ENCODE results near the gene SEPSECS. TPM values are rescaled to one million over a fixed set of nuclear protein-coding genes. Genes with fewer than 3 reads are reported as not detected.

Gene SEPSECS
- total RNA-seq, 1 experiment from 2014 or later: 7.5 TPM

DNA sequence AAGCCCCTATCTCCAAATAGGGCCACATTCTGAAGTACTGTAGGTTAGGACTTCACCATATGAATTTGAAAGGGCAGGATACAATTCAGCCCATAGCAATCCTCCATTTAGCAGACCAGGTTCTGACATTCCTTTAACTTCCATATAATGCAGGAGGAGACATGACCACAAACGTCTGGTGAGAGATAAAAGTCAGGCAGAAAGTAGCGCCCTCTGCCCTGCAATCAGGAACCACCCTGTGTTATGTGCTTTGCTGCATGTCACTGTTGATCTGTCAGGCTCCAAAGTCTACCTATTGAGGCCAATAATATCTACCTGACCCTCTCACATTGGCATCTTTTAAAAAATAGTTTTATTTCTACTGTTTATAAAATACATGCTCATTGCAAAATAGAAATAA is 30.2 kb upstream of the SEPSECS start:
- no peak overlapping the region for H3K27ac Mint-ChIP-seq (ENCODE audit: unreplicated experiment)
- no peak for DNase-seq
- intact Hi-C loops (cut with micrococcal nuclease; ENCODE audit: unreplicated experiment): no loop called here
- no peaks in the 10 kb centered on the region for H3K27me3 Mint-ChIP-seq (ENCODE audit: unreplicated experiment)
- BruUV-seq (replicated peaks): no TSS peak
- H3K4me1 Mint-ChIP-seq (ENCODE audit: low read depth, unreplicated experiment): no peaks in the 10 kb centered on the region
- no peaks in the 10 kb centered on the region for H3K9me3 Mint-ChIP-seq (ENCODE audit: low read depth, unreplicated experiment)
- H3K4me3 Mint-ChIP-seq (ENCODE audit: low read depth, unreplicated experiment): no peak overlapping the region
- CTCF ChIA-PET: no interaction called here
- TF ChIP-seq, protein P1, sequence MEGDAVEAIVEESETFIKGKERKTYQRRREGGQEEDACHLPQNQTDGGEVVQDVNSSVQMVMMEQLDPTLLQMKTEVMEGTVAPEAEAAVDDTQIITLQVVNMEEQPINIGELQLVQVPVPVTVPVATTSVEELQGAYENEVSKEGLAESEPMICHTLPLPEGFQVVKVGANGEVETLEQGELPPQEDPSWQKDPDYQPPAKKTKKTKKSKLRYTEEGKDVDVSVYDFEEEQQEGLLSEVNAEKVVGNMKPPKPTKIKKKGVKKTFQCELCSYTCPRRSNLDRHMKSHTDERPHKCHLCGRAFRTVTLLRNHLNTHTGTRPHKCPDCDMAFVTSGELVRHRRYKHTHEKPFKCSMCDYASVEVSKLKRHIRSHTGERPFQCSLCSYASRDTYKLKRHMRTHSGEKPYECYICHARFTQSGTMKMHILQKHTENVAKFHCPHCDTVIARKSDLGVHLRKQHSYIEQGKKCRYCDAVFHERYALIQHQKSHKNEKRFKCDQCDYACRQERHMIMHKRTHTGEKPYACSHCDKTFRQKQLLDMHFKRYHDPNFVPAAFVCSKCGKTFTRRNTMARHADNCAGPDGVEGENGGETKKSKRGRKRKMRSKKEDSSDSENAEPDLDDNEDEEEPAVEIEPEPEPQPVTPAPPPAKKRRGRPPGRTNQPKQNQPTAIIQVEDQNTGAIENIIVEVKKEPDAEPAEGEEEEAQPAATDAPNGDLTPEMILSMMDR (IDR thresholded peaks at IDR 0.05; ENCODE audit: unreplicated experiment): no peak
- no peaks in the 10 kb centered on the region for H3K36me3 Mint-ChIP-seq (ENCODE audit: insufficient read depth, unreplicated experiment)

DNA sequence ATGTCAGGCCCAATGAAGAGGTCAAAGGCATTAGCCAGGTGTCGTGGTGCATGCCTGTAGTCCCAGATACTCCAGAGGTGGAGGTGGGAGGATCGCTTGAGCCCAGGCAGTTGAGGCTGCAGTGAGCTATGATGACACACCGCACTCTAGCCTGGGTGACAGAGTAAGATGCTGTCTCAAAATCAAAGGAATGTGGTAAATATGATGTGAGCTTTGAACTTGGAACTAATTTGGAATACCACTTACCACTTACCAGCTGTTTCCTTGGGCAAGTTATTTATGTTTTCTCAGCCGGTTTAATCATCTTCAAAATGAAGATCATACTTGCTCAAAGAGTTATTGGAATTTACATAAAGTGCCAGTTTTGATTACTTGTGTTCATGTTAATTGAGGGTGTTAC is 23.8 kb upstream of the SEPSECS start:
- DNase-seq: no peak
- TF ChIP-seq, protein P1 (IDR thresholded peaks at IDR 0.05; ENCODE audit: unreplicated experiment): no peak
- Mint-ChIP-seq H3K27me3 (ENCODE audit: unreplicated experiment) (no peaks in the 10 kb centered on the region), H3K4me1 (ENCODE audit: low read depth, unreplicated experiment) (no peaks in the 10 kb centered on the region), H3K27ac (ENCODE audit: unreplicated experiment) (no peak overlapping the region), H3K4me3 (ENCODE audit: low read depth, unreplicated experiment) (no peak overlapping the region), H3K36me3 (ENCODE audit: insufficient read depth, unreplicated experiment) (peaks cover 4% of the 10 kb centered on the region), H3K9me3 (ENCODE audit: low read depth, unreplicated experiment) (no peaks in the 10 kb centered on the region)
- CTCF ChIA-PET: interaction anchor here (0.6 kb wide), 1 partner anchor 25 kb away, joined by 3 read pairs; no protein-coding TSS in a partner anchor
- intact Hi-C loops (cut with micrococcal nuclease; ENCODE audit: unreplicated experiment): no loop called here
- no TSS peak for BruUV-seq (replicated peaks)

DNA sequence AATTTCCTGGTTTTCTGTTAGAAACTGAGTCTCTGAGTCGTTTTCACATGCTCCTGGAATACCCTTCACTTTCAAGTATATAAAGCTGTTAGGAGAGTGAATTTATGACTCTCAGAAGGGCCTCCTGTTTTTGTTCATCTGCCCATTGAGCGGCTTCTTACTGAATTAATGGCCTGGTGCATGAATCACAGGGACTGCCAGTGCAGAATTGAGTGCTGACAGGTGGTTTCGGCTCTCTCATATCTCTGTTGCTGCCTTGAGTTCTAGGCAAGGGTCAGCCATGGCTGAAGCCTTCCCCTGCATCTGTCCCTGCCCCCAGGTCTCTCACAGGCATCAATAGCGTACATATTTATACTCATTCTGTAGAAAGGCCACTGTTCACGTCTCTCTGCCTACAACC is 22.7 kb upstream of the SEPSECS start:
- TF ChIP-seq, protein P1 (IDR thresholded peaks at IDR 0.05; ENCODE audit: unreplicated experiment): no peak
- H3K27ac Mint-ChIP-seq (ENCODE audit: unreplicated experiment): no peak overlapping the region
- H3K27me3 Mint-ChIP-seq (ENCODE audit: unreplicated experiment): no peaks in the 10 kb centered on the region
- DNase-seq: no peak
- CTCF ChIA-PET: no interaction called here
- intact Hi-C loops (cut with micrococcal nuclease; ENCODE audit: unreplicated experiment): no loop called here
- no peaks in the 10 kb centered on the region for H3K9me3 Mint-ChIP-seq (ENCODE audit: low read depth, unreplicated experiment)
- H3K4me3 Mint-ChIP-seq (ENCODE audit: low read depth, unreplicated experiment): no peak overlapping the region
- H3K4me1 Mint-ChIP-seq (ENCODE audit: low read depth, unreplicated experiment): no peaks in the 10 kb centered on the region
- BruUV-seq (replicated peaks): no TSS peak
- peaks cover 4% of the 10 kb centered on the region for H3K36me3 Mint-ChIP-seq (ENCODE audit: insufficient read depth, unreplicated experiment)

DNA sequence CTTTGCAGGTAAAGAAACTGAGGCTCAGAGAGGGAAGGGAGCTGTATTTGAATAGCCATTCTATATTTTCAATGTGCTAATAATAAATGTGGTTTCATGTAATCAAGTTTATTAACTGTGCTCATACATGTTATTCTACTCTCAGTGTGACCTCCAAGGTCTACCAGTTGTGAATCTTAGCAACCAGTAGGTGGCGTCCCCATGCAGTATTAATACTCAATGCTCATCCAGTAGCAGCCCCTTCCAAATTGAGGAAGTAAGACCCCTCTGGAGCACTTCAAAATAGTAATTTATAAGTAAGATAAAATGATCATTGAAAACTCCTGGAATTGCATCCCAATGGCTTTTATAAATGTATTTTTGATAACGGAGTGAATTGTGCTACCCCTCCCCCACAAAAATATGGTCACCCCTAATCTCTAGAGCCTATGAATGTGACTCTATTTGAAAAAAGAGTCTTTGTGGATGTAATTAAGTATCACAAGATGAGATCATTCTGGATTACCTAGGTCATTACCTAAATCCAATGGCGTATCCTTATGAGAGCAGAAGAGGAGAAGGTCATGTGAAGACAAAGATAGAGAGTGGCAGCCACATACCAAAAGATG is 20.4 kb upstream of the SEPSECS start:
- peak; percentile 14 for DNase-seq
- CTCF ChIA-PET: no interaction called here
- no peaks in the 10 kb centered on the region for H3K9me3 Mint-ChIP-seq (ENCODE audit: low read depth, unreplicated experiment)
- peaks cover 4% of the 10 kb centered on the region for H3K36me3 Mint-ChIP-seq (ENCODE audit: insufficient read depth, unreplicated experiment)
- BruUV-seq (replicated peaks): no TSS peak
- H3K27me3 Mint-ChIP-seq (ENCODE audit: unreplicated experiment): no peaks in the 10 kb centered on the region
- H3K4me3 Mint-ChIP-seq (ENCODE audit: low read depth, unreplicated experiment): no peak overlapping the region
- TF ChIP-seq, protein P1 (IDR thresholded peaks at IDR 0.05; ENCODE audit: unreplicated experiment): peak; percentile 41
- H3K4me1 Mint-ChIP-seq (ENCODE audit: low read depth, unreplicated experiment): no peaks in the 10 kb centered on the region
- no peak overlapping the region for H3K27ac Mint-ChIP-seq (ENCODE audit: unreplicated experiment)
- intact Hi-C loops (cut with micrococcal nuclease; ENCODE audit: unreplicated experiment): loop anchor here (2.0 kb wide), 1 partner anchor 186 kb away; no protein-coding TSS in a partner anchor
